HG03095 (cell line): ENCODE results near the gene ARHGAP24.
"Not testable (repeated sequence)": the region's sequence is repeated elsewhere in the genome, so short reads cannot be mapped to it uniquely, and the experiment has no call there.

Source experiments
- ATAC-seq: cut with Tn5 transposase; IDR thresholded peaks from one replicate; pipeline ENCODE4 v1.9.1; 2021; ENCODE audit warnings: moderate library complexity; ENCODE audit not compliant: unreplicated experiment

The ARHGAP24 gene

DNA sequence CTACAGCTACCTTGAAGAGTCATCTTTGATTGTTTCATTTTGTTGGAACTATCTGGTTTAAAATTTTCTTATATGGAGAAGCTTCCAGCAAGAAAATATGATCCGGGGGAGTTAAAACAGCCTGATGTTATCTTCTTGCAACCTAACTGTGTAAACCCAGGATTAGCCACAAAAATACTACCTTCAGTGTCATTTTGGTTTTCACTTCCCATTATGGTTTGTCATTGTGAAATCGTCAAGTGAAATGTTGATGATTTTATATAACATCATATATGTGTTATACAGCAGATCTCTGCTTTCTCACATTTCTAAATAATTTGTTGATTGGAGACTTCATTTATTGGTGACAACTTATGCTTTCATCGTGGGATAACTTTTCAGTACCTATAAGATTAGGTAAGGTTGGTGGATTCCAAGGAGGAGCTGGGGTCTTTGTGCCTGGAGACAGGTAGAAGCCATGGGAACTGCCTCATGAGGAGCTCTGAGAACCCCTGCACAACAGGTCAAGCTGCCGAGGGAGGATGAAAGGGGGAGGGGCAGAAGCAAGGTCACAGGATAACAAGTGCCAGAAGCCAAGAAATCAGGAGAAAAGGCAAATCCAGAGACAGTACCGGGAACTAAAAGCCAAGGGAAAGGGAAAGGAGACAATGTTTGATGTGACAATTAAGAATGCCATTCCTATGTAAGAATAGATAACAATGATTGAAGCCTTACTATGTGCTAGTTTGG is 7.2 kb downstream of the ARHGAP24 start:
- no peak for ATAC-seq

DNA sequence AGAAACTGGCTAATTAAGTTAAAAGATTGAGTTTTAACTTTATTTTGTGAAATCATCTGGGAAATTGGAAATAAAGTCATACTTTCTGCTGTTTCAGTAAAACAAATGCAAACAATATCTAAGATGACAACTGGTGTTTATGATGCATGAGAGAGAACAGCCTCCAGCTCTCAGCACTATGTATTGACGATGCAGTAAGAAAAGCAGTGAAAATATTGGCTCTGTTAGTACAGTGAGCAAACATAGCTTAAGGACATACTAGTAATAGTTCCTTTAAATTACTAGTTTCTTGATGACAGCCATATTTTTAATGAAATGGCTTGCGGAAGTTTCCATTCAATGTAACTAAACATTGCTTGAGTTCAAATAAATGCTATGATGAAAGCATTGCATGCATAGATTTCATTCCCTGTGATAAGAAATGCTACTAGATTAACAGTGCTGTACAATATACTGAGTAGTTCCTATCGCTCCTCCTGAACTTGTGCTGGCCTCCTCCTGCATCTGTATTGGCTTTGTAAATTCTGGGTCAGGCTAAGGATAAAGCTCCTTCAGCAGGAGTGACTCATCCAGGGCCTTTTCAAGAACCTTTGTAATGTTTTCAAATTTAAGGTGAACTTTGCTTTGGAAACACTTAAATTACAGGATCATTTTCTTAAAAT is 11.6 kb downstream of the ARHGAP24 start:
- no peak for ATAC-seq

DNA sequence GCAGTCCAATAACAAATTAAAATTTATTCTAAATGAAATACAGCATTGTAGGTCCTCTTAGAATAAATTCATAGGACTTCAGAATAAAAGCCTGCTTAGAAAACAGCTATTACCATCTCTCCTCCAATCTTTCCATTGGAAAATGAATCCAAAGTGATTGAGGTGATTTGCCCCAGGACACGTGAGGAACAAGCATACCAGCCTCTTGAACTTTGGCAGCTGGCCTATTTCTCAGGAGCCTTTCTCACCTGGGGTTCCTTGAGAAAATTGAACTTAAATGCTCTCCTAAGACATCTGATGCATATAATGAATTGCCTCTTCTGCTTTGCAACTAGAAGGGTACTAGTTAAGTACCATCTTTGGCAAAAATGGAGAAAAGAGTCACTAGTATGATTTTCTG is 13.5 kb downstream of the ARHGAP24 start:
- no peak for ATAC-seq

DNA sequence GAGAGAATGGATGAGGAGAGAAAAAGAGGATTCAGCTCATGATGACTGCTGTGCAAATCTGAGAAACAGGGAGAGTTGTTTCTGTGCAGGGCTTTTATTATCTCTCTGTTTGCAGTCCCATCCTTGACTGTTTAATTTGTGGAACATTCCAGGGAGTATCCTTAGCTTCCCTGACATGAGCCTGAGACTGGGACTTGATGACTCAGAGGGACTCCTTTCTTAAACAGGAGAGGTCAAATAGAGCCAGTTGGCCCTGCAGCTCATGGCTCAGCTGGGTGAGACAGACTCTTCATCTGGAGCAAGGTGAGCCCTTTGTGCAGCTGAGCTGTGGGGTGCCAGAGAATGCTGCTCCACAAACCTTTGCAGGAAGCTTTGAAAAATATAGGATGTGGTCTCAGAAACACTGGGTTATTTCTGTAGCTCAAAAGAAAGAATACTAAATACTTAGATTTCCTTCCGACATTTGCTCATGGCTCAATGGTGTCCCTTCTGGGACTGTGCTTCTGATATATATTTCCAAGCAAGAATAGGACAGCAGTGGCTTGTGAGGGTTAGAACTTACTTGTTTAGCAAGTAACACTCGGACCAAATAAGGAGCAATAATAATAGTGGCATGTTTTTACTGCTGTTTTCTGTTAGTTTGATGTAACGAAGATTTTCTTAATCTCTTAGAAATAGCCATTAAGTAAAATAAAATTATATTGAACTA is 14.5 kb downstream of the ARHGAP24 start:
- ATAC-seq, result no peak

DNA sequence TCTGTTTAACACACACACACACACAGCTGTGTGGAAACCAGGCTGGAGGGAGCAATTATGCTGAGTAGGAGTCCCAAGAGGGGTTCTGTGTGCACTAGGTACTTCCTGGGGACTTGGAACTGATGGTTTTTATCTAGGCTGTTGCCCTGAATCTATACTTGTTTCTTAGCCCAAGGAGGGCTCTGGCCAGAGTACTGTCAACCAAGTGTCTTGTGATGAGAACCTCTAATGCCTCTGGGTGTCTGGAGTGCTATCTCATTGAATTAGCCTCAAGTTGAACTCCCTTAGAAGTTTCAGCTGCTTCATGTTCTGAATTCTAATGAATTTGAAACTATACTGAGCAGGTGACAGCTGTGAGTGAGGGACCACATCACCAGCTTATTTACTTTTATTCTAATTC is 16.6 kb downstream of the ARHGAP24 start:
- ATAC-seq, result peak; percentile 73

DNA sequence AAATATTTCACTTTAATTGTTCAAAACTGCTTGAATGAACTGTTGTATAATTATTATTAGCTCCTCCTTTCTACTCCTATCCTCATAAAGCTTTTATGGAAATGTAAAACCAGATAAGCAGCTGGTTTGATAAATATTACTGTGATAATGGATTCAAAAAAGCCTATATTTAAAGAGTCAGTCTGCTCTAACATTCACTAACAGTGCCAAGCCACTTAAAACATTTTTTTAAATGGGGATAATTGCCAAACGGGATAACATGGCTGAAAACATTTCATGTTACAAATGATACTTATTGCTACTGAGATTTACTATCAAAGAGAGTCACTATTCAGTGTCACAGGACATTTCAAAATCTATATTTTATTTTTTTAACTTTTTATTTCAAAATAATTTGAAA is 17.4 kb downstream of the ARHGAP24 start:
- no peak for ATAC-seq

DNA sequence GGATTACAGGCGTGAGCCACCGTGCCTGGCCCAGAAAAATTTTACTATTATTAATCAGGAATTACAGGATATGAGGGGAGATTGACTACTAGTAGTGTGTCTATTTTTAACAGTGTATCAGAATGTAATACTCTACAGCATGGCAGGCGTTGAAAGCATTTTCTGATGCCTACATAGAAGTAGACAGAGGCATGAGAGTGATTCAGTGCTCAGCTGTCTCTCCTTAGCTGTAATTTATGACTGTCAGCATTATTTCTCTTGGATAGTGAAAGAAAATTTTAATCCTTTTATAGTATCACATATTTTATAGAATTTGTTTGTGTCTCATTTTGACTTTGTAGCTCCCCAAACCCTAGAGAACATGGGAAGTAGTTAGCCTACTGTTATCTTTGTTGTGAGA is 20.7 kb downstream of the ARHGAP24 start:
- no peak for ATAC-seq

DNA sequence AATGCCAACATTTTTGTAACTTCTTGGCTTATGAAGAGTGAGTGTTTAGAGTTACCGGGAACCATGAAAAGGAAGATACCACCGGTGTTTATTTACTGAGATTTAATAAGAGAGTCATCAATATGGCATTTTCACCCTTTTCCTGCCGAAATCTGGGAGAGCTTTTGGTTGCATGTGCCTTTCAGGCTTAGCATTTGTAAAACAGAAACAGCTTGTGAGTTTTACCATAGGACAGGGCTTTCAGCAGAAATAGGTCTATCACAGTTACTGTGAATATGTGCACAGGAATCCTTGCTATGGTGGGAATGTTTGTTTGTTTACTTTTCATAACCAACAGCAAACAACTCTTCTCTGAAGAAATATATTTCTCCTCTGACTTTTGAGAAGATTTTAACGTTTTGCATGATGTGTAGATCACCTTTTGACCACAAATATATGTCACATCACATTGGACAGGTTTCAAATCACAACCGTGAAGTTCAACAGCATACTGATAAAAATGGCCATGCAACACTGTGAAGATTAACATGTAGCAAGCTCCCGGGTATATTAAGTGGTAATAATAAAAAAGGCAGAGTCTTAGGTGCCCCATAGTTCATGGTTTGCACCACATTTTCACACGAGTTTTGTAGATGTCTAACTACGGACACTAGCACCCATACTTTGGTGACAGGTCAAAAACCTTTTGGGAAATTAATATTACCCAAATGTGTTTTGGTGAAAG is 21.3 kb downstream of the ARHGAP24 start:
- ATAC-seq, result no peak

DNA sequence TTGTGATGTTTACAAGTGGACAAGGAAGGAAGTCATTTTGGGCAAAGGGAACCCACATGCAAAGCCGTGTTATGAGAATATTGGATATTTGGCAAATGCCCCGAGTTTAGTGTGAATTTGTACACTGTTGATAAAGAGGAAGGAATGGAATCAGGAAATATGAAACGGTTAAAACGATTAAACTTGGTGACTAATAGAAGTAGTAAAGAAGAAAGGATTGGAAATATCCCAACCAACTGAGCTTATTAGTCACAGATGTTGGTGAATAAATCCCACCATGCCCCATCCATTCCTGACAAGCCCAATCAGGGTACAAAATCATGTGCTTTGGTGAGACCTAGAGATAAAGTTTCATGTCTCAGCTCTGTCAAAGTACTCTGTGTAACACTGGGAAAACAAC is 22.0 kb downstream of the ARHGAP24 start:
- no peak for ATAC-seq

DNA sequence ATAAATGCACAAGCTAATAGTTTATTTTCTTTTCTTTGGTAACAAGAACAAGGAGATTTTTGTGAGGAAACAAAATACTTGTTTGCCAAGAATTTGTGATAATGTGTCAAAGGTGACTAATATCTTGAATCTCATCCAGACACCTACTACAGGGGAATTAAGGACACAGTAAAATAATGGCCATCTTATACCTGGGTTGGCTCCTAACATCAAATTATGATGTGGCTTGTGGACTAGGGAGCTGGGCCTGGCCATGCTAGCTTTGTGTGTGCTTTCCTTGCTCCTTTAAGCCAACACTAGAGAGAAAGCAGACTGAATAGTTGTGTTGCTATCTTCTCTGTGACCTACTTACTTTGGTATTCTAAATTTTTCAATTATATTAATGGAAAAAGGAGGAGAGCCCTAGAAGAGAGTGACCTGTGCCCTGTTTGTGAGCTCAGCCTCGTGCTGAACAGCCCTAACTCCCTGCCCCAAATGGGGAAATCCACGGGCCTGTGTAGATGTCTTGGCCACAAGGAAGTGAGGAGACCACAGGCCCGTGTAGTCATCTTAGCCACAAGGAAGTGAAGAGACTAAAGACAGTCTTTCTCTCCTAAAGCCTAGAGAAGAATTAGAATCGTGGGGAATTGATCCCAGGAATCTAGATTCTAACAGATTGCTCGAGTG is 23.3 kb downstream of the ARHGAP24 start:
- ATAC-seq, result peak; percentile 99

DNA sequence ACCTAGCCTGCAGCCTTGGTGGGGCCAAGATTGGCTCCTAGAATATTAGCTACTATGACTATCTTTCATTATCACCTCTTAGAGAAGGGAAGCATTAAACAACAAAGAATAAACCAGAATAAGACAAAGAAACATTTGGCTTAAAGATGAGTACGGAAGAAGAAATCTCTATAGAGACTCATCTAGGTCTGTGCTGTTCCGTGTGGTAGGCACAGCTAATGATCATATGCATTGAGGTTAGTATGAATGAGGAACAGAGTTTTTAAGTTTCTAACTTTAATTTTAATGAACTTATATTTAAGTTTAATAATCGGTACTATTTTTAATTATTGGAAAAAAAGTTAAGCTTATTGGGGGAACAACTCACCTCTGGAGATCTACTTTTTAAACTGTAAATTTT is 24.6 kb downstream of the ARHGAP24 start:
- ATAC-seq, result no peak

DNA sequence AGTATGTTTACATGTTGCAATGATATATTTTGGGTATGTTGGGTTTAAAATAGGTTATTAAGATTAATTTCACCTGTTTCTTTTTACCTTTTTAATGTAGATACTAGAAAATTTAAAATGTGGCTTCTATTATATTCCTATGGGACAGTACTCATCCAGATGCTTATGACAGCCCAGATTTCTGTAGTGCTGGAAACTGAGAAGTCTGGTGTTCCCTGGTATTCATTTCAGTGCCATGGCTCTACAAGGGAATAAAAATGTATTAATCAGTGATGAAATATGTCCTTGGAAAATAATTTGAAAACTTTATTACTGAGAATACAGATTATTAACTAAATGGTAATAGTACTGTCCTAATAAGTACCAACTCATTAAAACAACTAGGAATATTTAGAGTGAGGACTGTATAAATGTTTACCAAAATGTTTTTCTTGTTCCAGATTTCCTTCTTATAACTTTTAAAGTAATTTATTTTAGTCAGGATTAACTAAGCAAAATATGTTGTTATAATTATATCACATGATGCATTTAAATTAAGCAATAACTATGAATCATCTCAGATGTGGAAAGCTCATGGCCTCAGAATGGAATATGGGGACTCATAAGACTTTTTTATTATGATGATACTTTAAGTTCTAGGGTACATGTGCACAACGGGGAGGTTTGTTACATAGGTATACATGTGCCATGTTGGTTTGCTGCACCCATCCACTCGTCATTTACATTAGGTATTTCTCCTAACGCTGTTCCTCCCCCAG is 25.3 kb downstream of the ARHGAP24 start:
- ATAC-seq, result no peak

DNA sequence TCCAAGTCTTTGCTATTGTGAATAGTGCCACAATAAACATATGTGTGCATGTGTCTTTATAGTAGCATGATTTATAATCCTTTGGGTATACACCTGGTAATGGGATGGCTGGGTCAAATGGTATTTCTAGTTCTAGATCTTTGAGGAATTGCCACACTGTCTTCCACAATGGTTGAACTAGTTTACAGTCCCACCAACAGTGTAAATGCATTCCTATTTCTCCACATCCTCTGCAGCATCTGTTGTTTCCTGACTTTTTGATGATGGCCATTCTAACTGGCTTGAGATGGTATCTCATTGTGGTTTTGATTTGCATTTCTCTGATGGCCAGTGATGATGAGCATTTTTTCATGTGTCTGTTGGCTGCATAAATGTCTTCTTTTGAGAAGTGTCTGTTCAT is 26.2 kb downstream of the ARHGAP24 start:
- ATAC-seq, result not testable (repeated sequence)

DNA sequence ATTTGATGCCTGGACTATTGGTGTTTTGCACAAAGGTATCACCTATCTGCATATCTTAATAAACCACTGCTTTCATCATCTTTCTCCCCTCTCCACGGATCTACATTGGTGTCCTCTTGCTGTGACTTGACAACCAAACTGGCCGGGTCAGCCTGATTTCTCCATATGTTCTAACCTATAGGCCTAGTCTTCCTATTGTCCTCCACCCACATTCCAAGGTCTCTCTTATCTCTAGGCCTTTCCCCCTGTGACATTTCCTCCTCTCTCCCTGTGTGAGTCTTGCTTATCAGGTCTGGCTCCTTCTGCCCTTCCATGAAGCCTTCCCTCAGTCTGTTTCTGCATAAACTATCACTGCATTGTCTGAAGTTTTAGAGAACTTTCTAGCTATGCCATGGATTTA is 33.7 kb downstream of the ARHGAP24 start:
- no peak for ATAC-seq

DNA sequence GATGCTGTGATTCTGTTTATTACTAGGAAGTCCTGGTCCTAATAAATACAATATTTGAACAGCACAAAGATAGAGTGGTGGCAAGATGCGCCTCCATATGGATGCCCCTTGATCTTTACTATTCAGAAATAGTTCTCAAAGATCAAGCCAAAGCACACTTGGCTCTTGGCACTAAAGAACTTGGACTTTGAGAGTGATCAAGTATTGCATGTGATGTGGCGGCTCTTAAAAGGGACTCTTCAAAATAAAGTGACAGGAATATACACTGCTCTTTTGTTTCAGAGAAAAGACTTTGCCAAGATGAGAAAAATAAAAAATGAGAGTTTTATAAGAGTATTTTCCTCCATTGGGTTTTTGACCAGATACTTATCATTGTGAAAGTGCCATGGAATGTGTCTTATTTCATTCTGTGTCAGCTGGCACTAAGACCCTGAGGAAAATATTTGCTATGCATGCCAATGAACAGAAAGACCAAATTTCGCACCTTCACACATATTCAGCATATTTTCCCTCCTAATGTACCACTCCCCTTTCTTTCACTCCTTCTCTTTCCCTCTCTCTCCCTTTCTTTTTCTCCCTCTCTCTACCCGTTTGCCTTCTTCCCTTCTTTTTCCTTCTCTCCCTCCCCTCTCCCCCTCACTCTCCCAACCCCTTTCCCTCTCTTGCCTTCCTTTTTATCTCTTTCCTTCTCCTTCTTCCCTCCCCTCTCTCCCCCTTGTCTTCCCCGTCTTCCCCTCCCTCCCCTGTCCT is 35.1 kb downstream of the ARHGAP24 start:
- ATAC-seq, result no peak

DNA sequence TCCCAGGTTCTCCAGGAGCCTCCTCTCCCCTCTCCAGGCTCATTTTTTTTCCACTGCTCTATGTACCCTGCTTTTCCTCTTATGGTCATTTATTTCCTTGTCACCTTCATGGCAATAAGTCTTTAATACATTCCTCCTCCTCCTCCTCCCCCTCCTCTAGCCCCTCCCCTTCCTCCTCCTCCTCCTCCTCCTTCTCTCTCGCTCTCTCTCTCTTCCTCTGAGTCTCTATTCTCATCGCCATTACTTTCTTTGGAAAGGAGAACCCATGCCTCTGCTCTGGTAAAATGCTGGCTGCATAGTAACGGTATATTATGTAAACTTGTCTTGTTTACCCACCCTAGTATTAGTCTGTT is 35.7 kb downstream of the ARHGAP24 start:
- no peak for ATAC-seq

DNA sequence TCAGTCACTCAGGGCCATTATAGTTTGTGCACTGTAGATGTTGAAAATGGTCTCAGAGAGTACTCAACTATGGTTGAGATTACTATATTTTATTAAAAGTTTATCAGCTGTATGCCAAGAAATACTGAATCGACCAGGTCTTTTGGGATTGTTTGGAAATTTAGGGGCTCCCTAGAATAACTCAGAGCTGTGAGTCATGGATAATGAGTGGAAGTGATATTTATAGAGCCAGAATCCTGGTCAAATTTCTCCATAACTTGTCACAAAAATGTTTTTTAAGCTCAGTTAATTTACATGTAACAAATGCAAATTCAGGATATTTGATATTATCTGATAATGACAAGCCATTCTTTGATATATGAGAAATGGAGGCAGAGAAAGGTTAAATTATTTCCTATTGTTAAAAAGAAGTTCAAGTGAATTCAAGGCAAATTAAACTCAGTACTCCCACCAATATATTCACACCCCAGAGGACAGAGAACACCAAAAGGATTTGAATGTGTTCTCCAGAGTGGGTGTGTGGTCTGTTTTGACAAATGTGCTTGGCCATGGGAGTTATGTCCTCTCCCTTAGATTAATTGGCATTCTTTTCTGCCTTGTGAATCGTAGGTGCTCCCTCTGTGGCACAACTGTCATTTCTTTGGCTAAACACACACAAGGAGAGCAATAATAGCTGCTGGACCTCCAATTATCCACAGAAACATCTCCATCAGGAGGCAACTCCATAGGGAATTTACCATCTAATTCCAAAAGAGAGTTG is 37.7 kb downstream of the ARHGAP24 start:
- ATAC-seq, result no peak

DNA sequence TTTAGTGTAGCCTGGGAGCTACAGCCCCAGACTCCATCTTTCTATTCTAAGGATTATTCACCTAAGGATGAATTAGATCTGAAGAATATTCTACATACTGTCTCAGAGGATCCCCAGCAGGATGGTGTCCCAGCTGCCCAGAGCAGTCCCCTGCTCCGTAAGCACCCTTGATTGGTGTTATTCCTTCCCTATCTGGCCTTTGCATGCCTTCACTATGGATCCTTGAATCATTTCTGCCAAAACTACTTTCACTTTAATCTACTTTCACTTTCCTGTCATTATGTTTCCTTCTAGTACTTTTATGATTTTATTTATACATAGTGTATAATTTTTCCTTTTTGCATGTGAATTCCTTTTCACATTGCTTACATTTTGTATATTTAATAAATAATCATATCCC is 39.2 kb downstream of the ARHGAP24 start:
- ATAC-seq, result no peak

DNA sequence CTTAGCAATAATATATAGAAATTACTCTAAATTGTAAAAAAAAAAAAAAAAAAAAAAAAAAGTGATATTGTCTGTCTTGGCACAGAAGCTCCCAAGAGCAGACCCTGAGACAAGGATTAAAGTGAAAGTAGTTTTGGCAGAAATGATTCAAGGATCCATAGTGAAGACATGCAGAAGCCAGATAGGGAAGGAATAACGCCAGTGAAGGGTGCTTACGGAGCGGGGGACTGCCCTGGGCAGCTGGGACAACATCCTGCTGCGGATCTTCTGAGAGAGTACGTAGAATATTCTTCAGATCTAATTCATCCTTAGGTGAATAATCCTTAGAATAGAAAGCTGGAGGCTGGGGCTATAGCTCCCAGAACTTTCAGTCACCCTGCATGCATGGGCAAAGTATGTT is 39.8 kb downstream of the ARHGAP24 start:
- no peak for ATAC-seq
